Measurements from ENCODE around the gene CNTNAP2. TPM values are rescaled to one million over a fixed set of nuclear protein-coding genes. Genes with fewer than 3 reads are reported as not detected.

The CNTNAP2 gene
- total and polyA plus RNA-seq, 11 donors = 0.01 to 2.6 (median 0.31) TPM; not detected in 3

DNA sequence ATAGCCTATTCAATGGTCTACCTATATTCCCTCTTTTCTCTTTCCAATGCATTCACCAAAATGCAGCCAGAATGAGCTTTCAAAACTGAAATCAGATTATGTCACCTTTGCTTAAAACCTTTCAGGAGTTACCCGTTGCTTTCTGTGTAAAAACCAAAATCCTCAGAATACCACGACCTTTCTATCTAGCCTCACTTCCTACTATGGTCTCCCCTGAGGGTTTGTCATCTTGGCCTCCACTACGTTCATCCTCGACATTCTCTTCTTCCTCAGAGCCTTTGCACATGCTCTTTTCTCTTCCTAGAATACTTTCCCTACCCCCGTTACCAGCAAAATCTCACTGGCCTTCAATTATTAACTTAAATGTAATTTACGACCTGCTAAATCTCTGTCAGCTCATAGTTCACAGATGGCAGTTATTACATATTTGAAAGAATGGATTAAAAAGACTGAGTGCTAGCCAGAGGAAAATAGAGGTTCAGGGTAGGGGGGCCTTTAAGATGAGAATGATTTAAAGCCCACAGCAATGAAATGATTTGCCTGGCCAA is 2093.1 kb downstream of the CNTNAP2 start:
- Histone ChIP-seq H3K4me3 (no peak overlapping the region), H3K9me3 (no peaks in the 10 kb centered on the region), H3K4me1 (peaks cover 0 to 21% (median 13%) of the 10 kb centered on the region in 12 donors), H3K27me3 (no peaks in the 10 kb centered on the region), H3K27ac (no peak overlapping the region), H3K36me3 (no peaks in the 10 kb centered on the region)
- intact Hi-C loops (cut with DNase I) = no loop called here
- WGBS, 4 donors = 75 to 86% (median 79%) methylated on average over 6 of the region's 6 CpGs
- ATAC-seq = no peak
- no peak for TF ChIP-seq POLR2A (IDR thresholded peaks at IDR 0.05)
- TF ChIP-seq, protein P1, sequence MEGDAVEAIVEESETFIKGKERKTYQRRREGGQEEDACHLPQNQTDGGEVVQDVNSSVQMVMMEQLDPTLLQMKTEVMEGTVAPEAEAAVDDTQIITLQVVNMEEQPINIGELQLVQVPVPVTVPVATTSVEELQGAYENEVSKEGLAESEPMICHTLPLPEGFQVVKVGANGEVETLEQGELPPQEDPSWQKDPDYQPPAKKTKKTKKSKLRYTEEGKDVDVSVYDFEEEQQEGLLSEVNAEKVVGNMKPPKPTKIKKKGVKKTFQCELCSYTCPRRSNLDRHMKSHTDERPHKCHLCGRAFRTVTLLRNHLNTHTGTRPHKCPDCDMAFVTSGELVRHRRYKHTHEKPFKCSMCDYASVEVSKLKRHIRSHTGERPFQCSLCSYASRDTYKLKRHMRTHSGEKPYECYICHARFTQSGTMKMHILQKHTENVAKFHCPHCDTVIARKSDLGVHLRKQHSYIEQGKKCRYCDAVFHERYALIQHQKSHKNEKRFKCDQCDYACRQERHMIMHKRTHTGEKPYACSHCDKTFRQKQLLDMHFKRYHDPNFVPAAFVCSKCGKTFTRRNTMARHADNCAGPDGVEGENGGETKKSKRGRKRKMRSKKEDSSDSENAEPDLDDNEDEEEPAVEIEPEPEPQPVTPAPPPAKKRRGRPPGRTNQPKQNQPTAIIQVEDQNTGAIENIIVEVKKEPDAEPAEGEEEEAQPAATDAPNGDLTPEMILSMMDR (IDR thresholded peaks at IDR 0.05) = no peak
- DNase-seq = no peak

GRCh38 chr7:148210804-148211325 is 2094.3 kb downstream of the CNTNAP2 start:
- DNase-seq (no peak), ATAC-seq (no peak)
- 73 to 86% (median 85%) methylated on average over 3 of the region's 3 CpGs for WGBS, 4 donors
- Histone ChIP-seq H3K4me1 (peaks cover 0 to 21% (median 13%) of the 10 kb centered on the region in 12 donors), H3K36me3 (no peaks in the 10 kb centered on the region), H3K4me3 (no peak overlapping the region), H3K27ac (no peak overlapping the region), H3K9me3 (no peaks in the 10 kb centered on the region), H3K27me3 (no peaks in the 10 kb centered on the region)
- TF ChIP-seq POLR2A (IDR thresholded peaks at IDR 0.05) = no peak
- TF ChIP-seq, protein P1 (IDR thresholded peaks at IDR 0.05) = no peak
- intact Hi-C loops (cut with DNase I) = no loop called here

DNA sequence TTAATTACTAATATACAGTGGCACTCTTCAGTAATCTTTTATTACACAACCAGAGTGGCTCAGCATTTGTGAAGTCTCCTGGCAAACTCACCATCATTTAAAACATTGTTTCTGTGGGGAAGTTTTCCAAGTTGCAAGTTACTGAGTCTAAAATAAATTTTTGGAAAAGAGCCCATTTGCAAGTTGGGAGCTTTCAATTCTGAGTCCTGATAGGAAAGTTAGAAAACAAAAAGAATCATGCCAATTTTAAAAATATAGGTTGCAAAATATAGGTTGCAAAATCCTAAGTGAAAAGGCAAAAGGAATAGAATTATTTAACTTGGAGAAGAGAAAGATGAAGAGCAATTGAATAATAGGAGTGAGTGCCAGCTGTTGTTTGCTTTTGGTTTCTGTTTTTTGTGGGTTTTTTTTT is 2095.1 kb downstream of the CNTNAP2 start:
- ATAC-seq (no peak), DNase-seq (no peak)
- Histone ChIP-seq H3K4me1 (peaks cover 0 to 21% (median 13%) of the 10 kb centered on the region in 12 donors), H3K9me3 (no peaks in the 10 kb centered on the region), H3K27ac (no peak overlapping the region), H3K36me3 (no peaks in the 10 kb centered on the region), H3K4me3 (no peak overlapping the region), H3K27me3 (no peaks in the 10 kb centered on the region)
- intact Hi-C loops (cut with DNase I) = no loop called here
- TF ChIP-seq POLR2A (IDR thresholded peaks at IDR 0.05) = no peak
- TF ChIP-seq, protein P1 (IDR thresholded peaks at IDR 0.05) = no peak

DNA sequence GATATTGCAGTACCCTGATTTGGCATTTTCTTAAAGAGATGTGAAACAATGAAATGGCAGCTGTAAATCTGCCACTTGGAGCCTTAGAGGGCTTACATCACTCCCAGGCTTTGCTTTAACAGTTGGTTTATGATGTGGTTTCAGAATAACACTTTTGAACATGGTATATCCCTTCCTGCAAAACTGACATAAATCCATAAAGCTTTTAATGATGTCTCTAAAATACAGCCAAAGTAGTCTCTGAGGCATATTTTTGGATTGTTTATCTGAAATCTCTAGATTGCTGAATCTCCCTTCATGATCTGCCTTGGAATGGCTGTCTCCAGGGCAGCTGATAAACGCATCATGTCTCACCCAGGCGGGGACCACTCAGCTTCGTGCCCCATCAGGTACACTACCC is 2096.1 kb downstream of the CNTNAP2 start:
- Histone ChIP-seq H3K4me3 (no peak overlapping the region), H3K27ac (no peak overlapping the region), H3K9me3 (no peaks in the 10 kb centered on the region), H3K4me1 (peaks cover 0 to 21% (median 13%) of the 10 kb centered on the region in 12 donors), H3K36me3 (no peaks in the 10 kb centered on the region), H3K27me3 (no peaks in the 10 kb centered on the region)
- DNase-seq = no peak
- no peak for ATAC-seq
- intact Hi-C loops (cut with DNase I) = no loop called here
- 89 to 100% (median 92%) methylated on average over 3 of the region's 3 CpGs for WGBS, 4 donors
- TF ChIP-seq, protein P1 (IDR thresholded peaks at IDR 0.05) = no peak
- TF ChIP-seq POLR2A (IDR thresholded peaks at IDR 0.05) = no peak

Data from heart left ventricle (tissue), 16 donors.